Measurements from ENCODE around the gene SGCG.

The SGCG gene

GRCh38 chr13:23330356-23330755 is 149.6 kb downstream of the SGCG start:
- no peak for DNase-seq (ENCODE audit: low read depth)

- no peak for DNase-seq (ENCODE audit: low read depth)
These were observed 158.4 kb downstream of the SGCG start for GRCh38 chr13:23339225-23339624.

GRCh38 chr13:23344931-23345595 is 164.3 kb downstream of the SGCG start:
- DNase-seq (ENCODE audit: low read depth) = no peak

- DNase-seq (ENCODE audit: low read depth) = no peak
These were observed 166.8 kb downstream of the SGCG start for GRCh38 chr13:23347601-23348000.

- no peak for DNase-seq (ENCODE audit: low read depth)
These were observed 167.7 kb downstream of the SGCG start for GRCh38 chr13:23348262-23349127.

GRCh38 chr13:23349161-23349897 is 168.6 kb downstream of the SGCG start:
- DNase-seq (ENCODE audit: low read depth) = no peak

- no peak for DNase-seq (ENCODE audit: low read depth)
These were observed 169.2 kb downstream of the SGCG start for GRCh38 chr13:23350009-23350408.

GRCh38 chr13:23352161-23352560 is 171.4 kb downstream of the SGCG start:
- no peak for DNase-seq (ENCODE audit: low read depth)

- no peak for DNase-seq (ENCODE audit: low read depth)
These were observed 173.7 kb downstream of the SGCG start for GRCh38 chr13:23354520-23354919.

- DNase-seq (ENCODE audit: low read depth) = no peak
These were observed 175.6 kb downstream of the SGCG start for GRCh38 chr13:23356368-23356767.

GRCh38 chr13:23357349-23357748 is 176.6 kb downstream of the SGCG start:
- DNase-seq (ENCODE audit: low read depth) = no peak

- DNase-seq (ENCODE audit: low read depth) = no peak
These were observed 179.1 kb downstream of the SGCG start for GRCh38 chr13:23359882-23360281.

- no peak for DNase-seq (ENCODE audit: low read depth)
These were observed 184.9 kb downstream of the SGCG start for GRCh38 chr13:23365652-23366051.

- DNase-seq (ENCODE audit: low read depth) = no peak
These were observed 187.1 kb downstream of the SGCG start for GRCh38 chr13:23367907-23368306.

GRCh38 chr13:23372264-23372906 is 191.6 kb downstream of the SGCG start:
- no peak for DNase-seq (ENCODE audit: low read depth)

Measured in activated T-helper 1 cell treated with Interleukin-2 at 50 U/mL for 16 hours (primary cell).